Hematopoietic multipotent progenitor cell treated with erythropoietin and hydrocortisone succinate and interleukin-3 and kit ligand, for 15 days (in vitro differentiated cells): Measurements from ENCODE around the gene ENTPD8.
"Not testable (repeated sequence)": the region's sequence is repeated elsewhere in the genome, so short reads cannot be mapped to it uniquely, and the experiment has no call there.

Experiments
- DNase-seq: peaks from one replicate; pipeline ENCODE4 v3.0.0-alpha.2; 2015; ENCODE audit warnings: low spot score

The ENTPD8 gene

DNA sequence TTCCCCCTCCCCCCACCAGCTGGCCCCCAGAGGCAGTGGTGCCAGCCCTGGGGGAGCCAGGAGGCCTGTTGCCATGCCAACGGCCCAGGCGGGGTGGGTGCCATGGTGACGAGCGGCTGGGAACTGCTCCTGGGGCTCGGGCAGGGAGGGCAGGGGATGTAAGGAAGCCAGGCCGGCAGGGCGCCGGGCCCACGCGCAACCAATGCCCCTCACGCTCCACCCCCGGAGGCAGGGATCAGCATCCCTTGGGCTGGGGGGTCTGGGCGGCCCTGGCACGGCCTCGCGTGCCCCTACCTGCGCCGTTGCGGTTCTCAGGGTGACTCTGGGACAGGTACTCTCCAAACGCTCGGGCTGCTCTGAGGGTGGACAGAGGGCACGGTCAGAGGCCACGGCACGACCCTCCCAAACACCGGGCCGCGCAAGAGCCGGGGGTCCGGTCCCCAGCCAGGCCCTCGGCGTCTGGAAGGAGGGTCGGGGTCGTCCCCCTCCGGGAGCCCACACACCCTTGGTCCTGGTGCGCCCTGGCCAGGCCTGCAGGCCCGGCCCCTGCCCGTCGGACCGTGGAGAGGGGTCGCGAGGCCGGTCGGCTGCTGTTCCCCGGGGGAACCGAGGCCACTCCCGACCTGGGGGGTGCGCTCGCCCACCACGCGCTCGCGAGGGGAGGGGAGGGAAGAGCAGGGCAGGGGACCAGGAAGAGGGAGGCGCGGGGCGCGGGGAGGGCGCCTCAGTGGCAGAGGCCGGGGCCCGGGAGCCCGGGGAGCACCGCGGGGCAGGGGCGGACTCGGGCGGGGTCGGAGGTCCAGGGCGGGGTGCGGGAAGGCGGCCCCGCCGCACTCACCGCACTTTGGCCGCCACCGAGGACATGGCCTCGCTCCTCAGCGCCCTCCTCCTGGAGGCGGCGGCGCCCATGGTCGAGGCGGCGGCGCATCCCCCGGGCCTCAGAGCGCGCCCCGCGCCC is 17.3 kb upstream of the ENTPD8 start:
- no peak for DNase-seq

DNA sequence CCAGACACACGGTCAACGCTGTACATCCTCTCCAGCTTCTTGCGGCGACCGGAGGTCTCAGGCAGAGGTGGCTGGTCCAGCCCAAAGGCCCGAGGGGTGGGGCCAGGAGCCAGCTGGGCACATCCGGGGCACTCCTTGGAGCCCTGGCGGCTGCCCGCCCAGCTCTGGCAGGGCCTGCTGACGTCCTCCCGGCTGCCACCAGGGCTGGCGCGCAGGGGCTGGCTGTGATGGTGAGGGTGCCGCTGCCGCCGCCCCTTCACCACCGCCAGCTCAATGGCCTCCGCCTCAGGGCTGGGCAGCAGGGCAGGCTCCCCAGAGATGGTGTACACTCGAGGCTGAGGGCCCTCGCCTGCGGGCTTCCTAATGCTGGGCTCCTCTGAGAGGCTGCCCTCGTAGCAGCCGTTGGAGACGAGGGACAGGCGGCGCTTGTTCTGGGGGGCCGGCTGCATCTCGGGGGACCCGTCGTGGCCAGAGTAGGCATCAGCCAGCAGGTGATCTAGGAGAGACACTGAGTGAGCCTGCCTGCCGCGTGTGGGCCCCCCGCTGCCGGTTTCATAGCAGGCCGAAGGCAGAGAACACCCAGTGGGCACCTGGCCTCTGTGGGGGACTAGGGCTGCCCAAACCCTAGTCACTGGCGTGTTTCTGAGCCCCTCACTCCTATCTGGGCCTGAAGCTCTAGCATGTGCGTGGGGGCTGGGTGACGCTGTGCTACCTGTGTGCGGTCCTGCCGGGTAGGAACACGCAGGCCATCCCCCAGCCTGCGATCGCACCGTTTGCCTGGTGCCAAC is 16.4 kb upstream of the ENTPD8 start:
- no peak for DNase-seq

DNA sequence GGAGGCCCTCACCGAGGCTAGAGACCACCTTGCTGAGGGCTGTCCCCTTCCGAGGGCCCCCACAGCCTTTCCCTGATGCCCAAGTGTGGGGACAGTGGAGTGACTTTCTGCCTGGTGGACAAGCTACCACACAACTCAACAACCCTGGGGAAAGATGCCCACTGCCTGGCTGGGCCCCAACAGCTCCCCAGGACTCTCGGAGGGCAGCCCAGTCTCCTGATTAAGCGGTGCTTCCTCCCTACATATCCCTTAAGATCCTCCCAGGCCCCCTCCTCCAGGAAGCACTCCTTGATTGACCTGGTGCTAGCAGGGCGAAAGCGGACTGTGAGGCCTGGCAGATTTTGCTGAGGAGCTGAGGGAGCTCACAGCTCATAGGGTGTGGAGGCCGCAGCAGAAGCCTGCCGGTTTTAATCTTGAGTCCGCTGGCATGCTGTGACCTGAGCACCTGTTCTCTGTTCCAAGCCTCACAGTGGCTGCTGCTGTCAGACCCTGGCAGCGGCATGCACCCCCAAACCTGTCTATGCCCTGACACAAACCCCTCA is 15.8 kb upstream of the ENTPD8 start:
- DNase-seq, result no peak

DNA sequence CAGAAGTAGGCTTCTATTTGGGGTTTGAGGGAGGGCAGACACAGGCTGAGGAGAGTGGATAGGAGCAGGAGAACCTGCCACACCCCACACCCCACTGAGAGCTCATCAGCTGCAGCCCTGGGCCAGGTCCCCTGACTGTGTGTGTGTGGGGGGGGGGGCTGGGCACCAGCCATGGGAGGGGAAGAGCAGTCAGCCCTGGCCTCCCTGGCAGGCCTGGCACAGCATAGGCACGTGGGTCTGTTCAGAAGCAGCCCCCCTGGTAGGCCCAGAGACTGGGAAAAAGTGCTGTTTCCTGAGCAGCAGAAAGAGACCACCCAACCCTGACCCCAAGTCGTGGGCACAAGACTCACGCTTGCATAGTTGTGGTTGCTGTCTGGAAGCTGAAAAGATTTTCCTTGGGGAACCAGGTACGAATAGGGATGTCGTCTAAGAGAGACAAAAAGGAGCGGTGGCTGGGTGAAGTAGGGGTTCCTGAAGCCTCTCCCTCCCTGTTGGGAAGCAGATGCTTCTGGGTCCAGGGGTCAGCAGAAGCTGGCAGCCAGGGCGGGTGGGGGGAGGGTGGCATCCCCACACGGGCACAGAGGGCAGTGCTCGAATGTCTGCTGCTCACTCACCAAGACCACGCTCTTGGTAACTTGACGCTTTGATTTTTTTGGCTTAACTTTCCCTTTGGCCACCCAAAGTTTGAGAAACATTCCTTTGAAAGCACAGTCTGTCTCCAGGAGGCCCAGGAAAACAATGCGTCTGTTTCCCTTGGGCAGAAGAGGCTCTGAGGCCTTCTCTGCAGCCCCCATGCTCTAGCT is 15.1 kb upstream of the ENTPD8 start:
- DNase-seq, result no peak

DNA sequence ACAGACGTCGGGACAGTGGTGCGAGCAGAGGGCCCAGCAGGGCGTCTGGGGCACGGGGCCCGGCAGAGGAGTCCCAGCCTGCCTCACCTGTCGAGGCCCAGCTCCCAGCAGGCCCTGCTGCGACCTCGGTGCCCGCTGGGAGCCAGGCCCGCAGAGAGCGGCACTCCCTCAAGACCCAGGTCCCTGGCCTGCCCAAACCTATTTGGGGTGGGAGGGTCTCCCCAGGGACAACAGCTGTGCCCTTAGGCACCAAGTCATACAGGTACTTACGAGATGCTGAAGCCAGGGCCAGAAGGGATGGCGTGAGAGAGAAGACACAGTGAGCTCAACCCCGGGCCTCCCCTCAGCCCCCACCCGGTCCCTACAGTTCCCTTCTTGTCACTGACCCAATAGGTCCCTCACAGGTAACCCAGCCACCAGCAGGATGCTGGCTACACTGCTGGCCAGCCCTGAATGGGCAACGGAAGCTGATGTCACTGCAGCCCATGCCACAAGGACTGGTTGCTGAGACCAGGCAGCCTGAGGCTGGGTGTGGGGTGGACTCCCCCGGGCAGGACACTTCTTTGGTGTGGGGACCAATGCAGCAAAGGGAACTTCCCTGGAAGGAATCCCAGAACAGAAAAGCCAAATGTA is 14.3 kb upstream of the ENTPD8 start:
- no peak for DNase-seq

DNA sequence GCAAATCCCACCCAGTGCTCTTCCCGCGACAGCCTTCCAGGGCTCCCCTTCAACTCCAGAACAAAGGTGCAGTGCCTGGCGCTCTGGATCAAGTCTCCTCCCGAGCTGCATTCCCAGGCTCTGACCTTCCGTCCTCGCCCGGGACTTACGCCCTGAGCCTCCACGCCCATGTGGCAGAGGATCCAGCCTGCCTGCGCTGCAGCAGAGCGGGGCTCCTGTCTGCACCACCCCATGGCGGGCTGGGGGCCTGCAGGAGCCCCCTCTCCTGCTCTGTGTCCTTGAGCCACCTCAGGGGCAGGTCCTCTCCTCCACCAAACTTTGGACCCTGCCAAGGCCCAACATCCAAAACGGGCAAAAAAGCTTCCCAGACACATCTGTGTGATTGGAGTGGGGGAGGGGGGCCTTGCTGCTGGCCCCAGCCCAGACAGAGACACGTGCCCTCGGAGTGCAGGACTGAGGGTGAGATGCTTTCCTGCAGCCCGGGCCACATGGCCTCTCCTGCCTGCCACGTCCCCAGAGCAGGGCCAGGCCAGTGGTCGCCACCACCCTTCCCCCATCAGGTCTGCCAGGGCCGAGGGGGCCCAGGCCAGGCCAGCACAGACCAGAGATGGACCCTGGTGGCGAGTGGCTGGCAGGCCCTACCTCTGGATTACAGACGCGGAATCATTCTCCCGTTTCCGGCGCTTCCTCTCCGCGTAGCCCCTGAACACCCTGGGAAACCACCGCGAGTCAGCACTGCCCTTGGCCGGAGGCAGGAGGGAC is 13.6 kb upstream of the ENTPD8 start:
- DNase-seq, result no peak

DNA sequence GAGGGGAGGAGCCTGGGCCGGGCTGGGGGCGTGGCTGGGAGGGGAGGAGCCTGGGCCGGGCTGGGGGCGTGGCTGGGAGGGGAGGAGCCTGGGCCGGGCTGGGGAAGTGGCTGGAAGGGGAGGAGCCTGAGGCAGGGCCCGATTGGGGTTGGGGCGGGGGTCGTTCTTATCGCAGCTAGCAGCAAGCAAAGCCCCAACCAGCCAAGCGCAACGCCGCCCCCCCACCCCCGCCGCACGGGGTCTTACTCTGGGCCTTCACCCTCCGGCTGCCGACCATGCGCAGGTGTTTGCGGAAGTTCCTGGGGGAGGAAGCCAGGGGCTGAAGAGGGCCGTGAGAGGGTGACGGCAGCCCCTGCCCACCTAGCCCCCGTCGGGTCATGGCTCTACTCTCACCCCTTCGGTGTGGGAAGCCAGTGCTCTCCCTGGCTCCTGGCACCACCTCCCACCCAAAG is 13.0 kb upstream of the ENTPD8 start:
- DNase-seq, result peak; percentile 52

DNA sequence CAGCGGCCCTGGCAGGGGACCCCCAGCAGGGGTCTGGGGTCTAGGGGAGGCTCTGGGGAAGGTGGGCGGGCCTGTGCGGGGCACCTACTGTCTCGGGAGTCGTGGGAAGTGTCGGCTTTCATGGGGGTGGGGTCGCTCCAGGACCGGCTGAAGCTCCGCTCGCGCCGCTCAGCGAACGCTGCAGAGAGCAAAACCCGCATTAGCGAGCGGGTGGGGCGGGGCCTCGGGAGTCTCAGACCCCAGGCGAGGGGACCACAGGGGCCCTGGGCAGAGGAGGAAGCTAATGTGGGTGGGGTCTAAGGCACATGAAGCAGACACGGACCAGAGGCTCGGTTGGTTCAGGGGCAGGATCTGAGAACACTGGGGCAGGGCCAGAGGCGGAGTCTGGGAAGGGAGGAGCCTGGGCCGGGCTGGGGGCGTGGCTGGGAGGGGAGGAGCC is 12.5 kb upstream of the ENTPD8 start:
- DNase-seq, result peak; percentile 63

DNA sequence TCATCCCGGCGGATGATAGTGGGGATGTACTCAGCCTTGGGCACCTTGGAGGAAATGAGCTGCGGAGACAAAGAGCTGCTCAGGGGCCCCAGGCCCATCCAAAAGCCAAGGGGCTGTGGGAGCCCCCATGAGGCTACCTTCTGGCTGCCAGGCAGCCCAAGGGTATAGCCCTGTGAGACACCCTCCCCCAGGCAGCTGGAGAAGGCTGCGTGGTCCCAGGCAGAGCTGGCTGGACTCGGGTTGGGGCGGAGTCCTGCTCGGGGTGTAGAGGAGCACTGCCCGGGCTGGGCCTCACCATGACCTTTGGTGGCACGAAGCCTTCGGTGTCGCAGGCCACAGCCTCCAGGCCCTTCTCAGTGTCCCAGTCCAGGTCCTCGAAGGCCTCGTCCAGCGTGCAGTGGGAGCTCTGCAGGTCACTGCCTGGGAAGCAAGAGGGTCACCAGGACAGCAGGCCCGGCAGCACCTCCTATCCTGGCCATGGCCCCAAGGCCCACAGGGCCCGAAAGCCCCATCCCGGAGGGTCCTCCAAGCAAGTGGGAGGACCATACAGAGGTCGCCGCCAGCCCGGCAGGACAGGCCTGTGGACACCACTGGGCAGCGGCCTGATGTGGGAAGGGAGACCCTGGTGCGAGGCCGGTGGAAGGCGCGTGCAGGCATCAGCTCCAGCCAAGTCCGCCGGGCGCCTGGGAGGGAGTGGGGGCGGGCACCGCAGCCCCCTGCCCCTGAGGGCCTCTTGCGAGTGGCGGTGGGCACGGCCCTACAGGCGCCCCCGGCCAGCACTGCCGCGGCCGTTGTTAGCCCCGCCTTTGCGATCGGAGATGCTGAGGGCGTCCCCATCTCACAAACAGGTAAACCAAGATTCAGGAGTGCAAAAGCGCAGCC is 11.8 kb upstream of the ENTPD8 start:
- no peak for DNase-seq

DNA sequence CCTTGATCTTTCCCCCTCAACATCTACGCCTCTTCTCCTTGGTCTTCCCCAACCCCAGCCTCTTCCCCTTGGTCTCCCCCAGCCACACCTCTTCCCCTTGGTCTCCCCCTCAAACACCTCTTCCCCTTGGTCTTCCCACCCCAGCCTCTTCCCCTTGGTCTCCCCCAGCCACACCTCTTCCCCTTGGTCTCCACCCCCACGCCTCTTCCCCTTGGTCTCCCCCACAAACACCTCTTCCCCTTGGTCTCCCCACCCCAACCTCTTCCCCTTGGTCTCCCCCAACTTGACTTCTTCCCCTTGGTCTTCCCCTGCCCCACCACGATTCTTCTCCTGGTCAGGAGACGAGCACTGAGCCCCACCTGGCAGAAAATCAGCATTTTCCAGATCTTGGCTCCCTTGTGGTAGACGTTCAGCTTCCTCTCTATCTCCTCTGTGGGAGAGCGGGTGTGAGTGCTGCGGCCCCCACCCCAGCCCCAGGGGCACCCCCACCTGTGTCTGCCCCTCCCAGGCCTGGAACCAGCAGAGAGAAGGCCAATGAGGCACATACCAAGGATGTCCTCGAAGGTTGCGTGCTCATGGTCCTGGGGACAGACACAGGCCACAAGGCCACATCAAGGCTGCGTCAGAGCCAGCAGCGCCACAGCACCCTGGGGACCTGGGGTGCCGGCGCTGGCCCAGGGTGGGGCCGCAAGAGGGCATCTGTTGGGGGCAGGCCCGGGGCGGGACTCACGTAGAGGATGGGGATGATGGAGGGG is 11.0 kb upstream of the ENTPD8 start:
- DNase-seq, result no peak

DNA sequence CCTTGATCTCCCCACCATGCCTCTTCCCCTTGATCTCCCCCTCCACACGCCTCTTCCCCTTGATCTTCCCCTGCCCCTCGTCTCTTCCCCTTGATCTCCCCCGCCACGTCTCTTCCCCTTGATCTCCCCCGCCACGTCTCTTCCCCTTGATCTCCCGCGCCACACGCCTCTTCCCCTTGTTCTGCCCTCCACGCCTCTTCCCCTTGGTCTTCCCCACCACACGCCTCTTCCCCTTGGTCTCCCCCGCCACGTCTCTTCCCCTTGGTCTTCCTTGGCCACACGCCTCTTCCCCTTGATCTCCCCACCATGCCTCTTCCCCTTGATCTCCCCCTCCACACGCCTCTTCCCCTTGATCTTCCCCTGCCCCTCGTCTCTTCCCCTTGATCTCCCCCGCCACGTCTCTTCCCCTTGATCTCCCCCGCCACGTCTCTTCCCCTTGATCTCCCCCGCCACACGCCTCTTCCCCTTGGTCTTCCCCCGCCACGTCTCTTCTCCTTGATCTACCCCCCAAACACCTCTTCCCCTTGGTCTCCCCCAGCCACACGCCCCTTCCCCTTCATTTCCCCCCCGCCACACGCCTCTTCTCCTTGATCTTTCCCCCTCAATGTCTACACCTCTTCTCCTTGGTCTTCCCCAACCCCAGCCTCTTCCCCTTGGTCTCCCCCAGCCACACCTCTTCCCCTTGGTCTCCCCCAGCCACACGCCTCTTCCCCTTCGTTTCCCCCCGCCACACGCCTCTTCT is 10.3 kb upstream of the ENTPD8 start:
- DNase-seq, result not testable (repeated sequence)

DNA sequence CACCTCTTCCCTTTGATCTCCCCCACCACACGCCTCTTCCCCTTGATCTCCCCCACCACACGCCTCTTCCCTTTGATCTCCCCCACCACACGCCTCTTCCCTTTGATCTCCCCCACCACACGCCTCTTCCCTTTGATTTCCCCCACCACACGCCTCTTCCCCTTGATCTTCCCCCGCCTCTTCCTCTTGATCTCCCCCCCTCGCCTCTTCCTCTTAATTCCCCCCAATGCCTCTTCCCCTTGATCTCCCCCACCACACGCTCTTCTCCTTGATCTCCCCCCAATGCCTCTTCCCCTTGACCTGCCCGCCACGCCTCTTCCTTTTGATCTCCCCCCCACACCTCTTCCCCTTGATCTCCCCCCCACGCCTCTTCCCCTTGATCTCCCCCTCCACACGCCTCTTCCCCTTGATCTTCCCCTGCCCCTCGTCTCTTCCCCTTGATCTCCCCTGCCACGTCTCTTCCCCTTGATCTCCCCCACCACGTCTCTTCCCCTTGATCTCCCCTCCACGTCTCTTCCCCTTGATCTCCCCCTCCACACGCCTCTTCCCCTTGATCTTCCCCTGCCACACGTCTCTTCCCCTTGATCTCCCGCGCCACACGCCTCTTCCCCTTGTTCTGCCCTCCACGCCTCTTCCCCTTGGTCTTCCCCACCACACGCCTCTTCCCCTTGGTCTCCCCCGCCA is 9.5 kb upstream of the ENTPD8 start:
- DNase-seq, result not testable (repeated sequence)

DNA sequence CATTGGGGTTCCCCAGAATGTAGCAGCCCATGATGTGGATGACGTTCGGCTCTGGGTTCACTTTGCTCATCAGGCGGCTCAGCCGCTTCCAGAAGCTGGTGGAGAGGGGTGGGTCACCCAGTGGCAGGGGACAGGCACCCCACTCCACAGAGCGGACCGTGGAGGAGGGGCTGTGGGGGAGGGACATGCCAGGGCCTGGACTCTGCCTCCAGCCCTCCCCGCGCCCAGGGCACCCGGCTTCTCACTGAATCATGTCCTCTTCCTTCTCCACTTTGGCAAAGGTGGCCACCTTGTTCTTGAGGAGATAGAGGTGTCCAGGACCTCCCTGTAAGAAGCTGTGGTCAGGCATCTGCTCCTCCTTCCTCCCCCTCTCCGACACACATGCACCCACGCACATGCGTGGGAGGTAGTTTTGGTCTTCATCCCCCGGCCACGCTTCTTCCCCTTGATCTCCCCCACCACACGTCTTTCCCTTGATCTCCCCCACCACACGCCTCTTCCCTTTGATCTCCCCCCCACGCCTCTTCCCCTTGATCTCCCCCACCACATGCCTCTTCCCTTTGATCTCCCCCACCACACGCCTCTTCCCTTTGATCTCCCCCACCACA is 8.9 kb upstream of the ENTPD8 start:
- no peak for DNase-seq

DNA sequence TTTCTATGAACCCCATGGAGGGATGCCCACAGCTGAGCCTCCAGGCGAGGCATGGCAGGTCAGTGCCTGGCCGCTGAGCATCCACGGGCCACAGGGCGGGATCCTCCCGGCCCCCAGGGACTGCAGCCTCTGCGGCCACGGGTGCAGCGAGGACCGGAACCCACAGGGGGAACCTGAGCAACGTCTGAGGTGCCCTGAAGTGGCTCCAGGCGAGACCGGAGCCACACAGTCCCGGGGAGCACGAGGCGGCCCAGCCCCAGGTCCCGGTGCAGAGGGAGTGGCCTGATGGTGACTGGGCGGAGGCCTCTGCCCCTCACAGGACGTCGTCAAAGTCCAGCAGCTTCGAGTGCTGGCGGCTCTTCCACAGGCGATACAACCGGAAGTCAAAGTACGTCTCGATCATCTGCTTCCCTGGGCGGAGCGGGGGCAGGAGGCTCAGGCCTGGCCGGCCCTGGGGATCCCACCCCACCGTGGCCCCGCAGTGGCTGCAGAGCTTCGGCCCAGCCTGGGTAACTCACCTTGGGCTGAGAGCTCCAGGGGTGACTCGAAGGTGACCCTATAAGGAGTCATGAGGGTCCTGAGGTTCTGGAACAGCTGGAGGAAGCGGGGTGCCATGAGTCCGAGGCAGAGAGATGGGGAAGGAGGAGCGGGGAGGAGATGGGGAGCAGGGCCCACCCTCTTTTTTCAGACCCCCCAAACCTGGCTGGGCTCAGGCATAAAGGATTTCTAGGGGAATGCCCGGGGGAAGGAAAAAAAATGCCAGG is 8.1 kb upstream of the ENTPD8 start:
- no peak for DNase-seq

DNA sequence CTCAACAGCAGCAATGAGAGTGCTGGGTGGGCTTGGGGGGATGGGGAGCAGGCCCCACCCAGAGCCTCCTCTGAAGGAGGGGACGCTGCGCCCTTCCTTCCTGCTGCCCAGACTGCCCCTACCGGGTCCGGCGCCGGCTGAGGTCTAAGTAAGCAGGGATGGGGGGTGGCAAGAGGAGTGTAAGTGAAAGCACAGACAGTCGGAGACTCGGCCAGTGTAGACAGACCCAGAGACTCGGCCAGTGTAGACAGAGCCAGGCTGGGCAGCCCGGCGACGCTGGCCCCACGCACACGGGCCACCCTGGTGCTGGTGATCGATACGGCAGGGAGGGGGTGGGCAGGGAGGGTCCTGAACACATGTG is 7.4 kb upstream of the ENTPD8 start:
- no peak for DNase-seq
